Measurements from ENCODE around the gene TMEM97.

DNA sequence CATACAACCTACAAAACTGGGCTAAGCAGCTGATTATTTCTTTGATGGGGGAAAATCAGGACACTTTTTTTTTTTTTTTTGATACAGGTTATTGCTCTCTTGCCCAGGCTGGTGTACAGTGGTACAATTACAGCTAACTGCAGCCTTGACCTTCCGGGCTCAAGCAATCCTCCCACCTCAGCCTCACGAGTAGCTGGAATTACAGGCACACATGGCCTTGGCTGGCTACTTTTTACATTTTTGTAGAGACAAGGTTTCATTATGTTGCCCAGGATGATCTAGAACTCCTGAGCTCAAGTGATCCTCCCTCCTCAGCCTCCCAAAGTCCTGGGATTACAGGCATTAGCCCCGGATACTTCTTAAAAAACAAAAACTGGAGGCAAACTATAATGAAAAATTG, 20.6 kb upstream of the TMEM97 start:
- TF ChIP-seq, protein P1, sequence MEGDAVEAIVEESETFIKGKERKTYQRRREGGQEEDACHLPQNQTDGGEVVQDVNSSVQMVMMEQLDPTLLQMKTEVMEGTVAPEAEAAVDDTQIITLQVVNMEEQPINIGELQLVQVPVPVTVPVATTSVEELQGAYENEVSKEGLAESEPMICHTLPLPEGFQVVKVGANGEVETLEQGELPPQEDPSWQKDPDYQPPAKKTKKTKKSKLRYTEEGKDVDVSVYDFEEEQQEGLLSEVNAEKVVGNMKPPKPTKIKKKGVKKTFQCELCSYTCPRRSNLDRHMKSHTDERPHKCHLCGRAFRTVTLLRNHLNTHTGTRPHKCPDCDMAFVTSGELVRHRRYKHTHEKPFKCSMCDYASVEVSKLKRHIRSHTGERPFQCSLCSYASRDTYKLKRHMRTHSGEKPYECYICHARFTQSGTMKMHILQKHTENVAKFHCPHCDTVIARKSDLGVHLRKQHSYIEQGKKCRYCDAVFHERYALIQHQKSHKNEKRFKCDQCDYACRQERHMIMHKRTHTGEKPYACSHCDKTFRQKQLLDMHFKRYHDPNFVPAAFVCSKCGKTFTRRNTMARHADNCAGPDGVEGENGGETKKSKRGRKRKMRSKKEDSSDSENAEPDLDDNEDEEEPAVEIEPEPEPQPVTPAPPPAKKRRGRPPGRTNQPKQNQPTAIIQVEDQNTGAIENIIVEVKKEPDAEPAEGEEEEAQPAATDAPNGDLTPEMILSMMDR (IDR thresholded peaks at IDR 0.05; ENCODE audit: low read length): no peak
- no peak for TF ChIP-seq EZH2 (IDR thresholded peaks at IDR 0.05; ENCODE audit: borderline replicate concordance, low read length)

Measured in OCI-LY1 (cell line).